ENCODE measurements around the gene VDAC2.

- TF ChIP-seq, protein P1, sequence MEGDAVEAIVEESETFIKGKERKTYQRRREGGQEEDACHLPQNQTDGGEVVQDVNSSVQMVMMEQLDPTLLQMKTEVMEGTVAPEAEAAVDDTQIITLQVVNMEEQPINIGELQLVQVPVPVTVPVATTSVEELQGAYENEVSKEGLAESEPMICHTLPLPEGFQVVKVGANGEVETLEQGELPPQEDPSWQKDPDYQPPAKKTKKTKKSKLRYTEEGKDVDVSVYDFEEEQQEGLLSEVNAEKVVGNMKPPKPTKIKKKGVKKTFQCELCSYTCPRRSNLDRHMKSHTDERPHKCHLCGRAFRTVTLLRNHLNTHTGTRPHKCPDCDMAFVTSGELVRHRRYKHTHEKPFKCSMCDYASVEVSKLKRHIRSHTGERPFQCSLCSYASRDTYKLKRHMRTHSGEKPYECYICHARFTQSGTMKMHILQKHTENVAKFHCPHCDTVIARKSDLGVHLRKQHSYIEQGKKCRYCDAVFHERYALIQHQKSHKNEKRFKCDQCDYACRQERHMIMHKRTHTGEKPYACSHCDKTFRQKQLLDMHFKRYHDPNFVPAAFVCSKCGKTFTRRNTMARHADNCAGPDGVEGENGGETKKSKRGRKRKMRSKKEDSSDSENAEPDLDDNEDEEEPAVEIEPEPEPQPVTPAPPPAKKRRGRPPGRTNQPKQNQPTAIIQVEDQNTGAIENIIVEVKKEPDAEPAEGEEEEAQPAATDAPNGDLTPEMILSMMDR (IDR thresholded peaks at IDR 0.05): no peak
- no peak for TF ChIP-seq NR3C1 (CRISPR knock-in tag; conservative IDR thresholded peaks at IDR 0.05; ENCODE audit: low read depth)
- TF ChIP-seq MAX (CRISPR knock-in tag; IDR thresholded peaks at IDR 0.05): no peak
- no peak for TF ChIP-seq CREM (CRISPR knock-in tag; IDR thresholded peaks at IDR 0.05)
- no peak for TF ChIP-seq FOXP1 (CRISPR knock-in tag; IDR thresholded peaks at IDR 0.05; ENCODE audit: borderline replicate concordance)
- no peak for TF ChIP-seq JUN (CRISPR knock-in tag; IDR thresholded peaks at IDR 0.05)
- no peak for TF ChIP-seq USF2 (CRISPR knock-in tag; IDR thresholded peaks at IDR 0.05)
Observed at GRCh38 chr10:75176736-75177135, 33.9 kb upstream of the VDAC2 start.
